Fibroblast of skin of left biceps (primary cell): ENCODE results near the gene ADRB1.

Source experiments
- DNase-seq, 2 experiments: peaks; one replicate each; pipeline ENCODE4 v3.0.0-alpha.2; 2013; ENCODE audit warnings: low read depth in 2 of 2

ADRB1 gene

DNA sequence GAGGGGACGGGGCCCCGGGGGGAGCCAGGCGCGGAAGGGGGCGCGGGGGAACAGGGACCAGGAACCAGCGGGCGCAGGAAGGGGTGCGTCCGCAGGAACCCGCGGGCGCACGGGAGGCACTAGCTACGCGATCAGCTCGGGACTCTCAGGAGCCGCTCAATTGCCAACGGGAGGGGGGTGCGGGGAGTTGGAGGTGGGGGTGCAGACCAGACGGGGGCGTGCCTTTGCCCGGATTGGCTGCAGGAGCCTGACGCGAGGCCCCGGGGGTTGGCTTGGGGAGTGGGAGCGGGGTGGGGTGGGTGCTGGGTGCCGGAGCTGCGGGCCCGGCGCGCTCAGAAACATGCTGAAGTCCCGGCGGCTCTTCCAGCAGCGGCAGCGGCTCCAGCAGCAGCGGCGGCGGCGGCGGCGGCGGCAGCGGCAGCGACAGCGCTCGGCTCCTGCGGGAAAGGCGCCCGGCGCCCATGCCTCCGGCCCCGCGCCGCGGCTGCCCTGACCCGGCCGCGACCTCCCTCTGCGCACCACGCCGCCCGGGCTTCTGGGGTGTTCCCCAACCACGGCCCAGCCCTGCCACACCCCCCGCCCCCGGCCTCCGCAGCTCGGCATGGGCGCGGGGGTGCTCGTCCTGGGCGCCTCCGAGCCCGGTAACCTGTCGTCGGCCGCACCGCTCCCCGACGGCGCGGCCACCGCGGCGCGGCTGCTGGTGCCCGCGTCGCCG lies at the start of gene ADRB1:
ADRB1 (plus strand) TSS at position 335 of the 715 bp plus-strand sequence; CDS start at position 602, 267 bp downstream.
- DNase-seq, result no peak

DNA sequence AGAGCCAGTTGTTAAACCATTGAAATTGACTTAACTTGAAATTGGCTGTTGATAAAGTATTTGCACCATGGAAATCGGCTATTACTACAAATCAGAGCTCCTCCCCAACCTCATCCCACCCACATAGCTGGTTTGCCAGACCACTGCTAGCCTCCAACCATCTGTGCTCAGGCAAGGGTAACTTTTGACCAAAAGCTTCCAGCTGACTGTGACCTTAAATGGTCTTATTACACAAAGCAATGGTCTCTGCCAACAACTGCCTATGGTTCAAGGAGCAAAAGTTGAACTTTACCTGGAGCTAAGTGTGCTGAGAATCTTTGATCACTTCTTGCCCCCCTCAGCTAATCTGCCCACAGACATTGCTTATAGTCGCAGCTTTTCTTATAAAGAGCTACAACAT lies 48.5 kb upstream of the ADRB1 start:
- no peak for DNase-seq

DNA sequence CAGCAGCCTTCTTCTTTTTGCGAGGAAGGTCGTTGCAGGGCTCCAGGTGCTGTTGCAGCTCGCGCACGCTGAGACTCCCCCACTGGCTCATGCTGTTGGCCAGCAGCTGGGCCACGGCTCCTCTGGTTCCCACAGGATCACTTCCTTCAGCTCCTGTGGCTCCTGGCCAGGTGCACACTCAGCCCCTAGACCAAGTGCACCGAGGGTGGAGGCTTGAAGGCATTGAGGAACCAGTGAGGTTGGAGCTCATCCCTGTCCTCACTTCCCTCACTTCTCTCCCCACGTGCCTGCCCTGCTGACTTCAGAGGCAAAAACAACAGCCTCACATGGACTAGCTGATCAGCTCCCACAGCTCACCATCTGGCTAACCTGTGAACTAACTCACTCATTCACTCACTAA lies 46.2 kb upstream of the ADRB1 start:
- DNase-seq, result no peak

DNA sequence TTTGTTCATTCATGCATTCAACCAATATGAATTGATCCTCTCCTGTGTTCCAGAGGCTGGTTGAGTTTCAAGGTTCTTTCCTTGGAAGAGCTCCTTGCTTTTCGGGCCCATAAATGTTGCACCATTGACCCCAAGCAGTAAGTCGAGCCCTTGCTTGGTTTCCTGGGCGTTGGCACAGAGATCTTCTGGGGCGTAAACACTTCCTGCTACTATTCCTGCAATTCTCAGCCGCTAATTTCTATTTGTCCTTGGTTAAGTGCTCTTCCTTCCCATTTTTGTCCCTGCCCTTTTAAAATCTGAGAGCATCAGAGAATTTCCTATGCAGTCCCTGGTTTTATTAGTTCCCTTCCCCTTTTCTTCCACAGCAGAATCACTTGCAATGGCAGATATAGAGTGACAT lies 44.1 kb upstream of the ADRB1 start:
- no peak for DNase-seq

- DNase-seq, result no peak
Observed at GRCh38 chr10:114000457-114001010, 43.1 kb upstream of the ADRB1 start.

DNA sequence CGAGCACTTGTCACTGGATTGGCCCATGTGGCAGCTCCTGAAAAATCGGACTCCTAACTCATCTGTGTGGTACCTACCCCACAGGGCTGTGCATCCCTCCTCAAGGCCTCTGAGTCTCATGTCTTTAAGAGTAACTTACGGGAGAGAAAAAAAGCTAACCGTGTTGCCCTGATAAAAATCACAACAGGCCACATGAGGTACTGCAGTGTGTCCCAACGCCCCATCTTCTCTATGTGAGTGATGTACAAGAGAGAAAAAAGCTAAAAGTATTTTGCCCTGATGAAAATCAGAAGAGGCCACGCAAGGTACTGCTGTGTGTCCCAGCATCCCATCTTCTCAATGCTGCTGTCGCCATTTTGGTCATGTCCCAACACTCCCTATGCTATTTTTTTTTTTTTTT lies 41.2 kb upstream of the ADRB1 start:
- no peak for DNase-seq

- DNase-seq, result no peak
Observed at GRCh38 chr10:114003161-114003941, 40.3 kb upstream of the ADRB1 start.

- no peak for DNase-seq
Observed at GRCh38 chr10:114009281-114009996, 34.2 kb upstream of the ADRB1 start.

DNA sequence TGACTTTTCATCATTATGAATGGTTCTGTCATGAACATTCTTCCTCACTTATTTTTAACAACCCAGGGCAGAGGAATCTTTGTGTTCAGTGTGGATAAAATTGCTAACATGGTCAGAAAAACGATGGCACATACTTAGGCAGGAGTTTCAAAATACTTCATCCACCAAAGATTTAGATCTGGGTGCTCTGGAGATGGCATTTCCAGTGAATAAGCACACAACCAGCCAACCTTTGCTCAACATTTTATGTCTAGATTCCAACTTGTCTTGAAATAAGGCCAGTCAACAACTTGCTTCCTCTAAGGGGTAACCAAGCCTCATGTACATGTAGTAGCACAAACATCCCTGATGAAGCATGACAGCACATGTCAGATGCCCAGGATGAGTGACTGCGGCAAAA lies 33.4 kb upstream of the ADRB1 start:
- DNase-seq, result no peak

DNA sequence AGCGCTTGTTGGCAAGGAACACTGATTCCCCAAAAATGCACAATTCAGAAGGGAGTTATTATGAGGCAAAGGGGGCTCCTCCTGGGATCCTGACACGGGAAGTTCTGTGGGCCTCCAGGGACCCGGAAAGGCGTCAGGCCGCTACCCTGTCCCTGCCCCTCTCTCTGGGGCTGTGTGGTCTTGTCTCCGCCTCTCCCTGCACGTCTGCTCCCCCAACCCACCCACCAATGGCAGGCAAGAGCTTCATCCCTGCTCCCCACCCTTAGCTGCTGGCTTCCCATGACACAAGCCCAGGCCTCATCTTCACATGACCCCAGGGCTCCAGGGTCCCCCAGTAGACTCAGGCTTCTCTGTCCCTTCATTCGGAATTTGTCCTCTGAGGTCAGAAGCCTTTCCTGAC lies 31.0 kb upstream of the ADRB1 start:
- DNase-seq, result no peak

GRCh38 chr10:114015708-114016107 lies 28.0 kb upstream of the ADRB1 start:
- no peak for DNase-seq

DNA sequence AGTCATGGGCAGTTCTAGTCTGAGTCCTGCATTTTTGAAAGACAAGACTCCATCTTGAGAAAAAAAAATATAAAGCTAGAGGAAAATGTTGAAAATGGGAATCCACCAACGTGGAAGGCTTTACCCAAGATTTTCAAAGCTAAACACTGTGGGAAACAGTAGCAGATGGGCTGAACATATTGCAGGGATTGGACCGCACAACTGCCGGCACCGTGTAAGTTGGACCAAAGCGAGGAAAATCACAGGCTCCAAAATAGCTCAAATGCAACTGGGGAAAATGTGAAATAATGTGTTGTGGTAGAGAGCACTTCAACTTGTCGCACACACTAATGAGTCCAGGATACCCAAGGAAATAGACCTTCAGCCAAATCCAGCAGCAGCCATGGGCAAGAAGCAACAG lies 26.4 kb upstream of the ADRB1 start:
- no peak for DNase-seq

- DNase-seq, result no peak
Observed at GRCh38 chr10:114017873-114018272, 25.8 kb upstream of the ADRB1 start.

- DNase-seq, result no peak
Observed at GRCh38 chr10:114019226-114019625, 24.4 kb upstream of the ADRB1 start.

GRCh38 chr10:114021154-114021553 lies 22.5 kb upstream of the ADRB1 start:
- DNase-seq, result no peak

DNA sequence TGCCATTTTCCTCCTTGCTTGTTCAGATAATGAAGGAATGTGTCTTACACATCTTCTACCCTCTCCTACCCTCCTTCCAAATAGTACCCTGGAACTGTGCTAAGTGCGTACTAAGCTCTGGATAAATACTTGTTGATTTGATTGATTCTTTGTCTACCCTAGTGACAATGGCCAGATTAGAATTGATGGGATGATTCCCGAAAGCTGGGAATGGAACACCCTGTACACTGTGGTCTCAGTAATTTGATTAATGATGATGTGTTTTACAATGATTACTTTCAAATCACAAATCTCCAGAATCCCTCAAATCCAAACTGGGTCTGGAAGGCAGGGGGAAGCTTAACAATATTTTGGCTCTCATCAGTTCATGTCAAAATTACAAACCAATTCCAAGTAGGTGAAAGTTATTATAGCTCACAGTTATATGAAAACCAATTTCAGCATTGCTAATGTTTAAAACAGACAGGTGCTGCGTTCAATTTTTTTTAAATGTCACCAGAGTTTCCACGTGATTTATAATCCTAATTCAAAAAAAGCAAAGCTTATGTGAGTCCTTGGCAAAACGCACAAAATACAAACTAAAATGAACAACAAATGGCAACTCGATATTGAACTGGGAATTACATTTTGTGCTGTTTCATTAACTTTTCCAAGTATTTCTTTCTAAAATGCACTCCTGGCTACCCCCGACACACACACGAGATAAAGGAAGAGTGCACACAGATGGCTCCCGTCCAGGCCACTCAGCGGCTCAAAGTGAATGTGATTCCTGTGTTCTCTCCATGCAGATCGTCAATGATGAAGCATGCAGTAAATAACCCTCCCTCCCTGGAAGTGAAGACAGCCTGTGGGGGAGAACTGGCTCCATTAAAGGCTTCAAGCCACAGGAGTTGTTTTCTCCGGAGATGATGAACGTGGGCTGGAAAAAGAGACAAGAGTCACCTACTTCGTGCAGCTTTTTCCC lies 21.7 kb upstream of the ADRB1 start:
- DNase-seq, result peak; percentile 53 to 55

- DNase-seq, result peak; percentile 31 to 33
Observed at GRCh38 chr10:114022766-114023597, 20.7 kb upstream of the ADRB1 start.

DNA sequence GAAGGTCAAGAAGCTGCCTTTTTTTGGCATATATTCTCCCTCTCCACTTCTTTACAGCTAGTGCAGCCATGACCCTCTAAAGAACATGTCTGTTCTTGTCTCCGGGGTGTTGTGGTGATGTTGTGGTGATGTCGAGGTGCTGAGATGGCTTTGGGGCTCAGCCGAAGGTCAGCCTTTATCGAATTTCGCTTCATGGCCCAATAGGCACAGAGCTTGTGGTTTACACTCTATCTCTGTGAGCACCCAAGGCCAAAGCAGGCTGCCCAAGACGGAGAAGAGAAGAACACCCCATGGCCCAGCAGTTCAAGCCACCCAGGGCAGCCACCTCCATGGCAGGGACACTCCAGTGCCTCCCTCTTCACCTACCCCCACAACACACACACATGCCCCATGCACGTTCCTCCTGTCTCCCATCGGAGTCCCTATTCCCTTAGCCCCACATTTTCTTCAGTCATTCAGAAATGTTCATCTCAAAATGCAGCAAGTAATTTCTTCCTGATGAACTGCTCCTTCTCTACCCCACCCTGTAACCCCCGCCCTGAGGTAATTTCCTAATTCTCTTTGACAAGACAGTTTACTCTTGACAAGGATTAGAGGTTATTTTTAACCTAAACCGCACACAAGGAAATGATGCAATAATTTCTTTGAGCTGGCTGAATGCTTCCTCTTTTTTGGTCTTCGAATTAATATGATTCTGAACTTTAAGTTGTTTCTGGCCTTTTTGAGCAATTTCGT lies 18.6 kb upstream of the ADRB1 start:
- DNase-seq, result peak; percentile 15

DNA sequence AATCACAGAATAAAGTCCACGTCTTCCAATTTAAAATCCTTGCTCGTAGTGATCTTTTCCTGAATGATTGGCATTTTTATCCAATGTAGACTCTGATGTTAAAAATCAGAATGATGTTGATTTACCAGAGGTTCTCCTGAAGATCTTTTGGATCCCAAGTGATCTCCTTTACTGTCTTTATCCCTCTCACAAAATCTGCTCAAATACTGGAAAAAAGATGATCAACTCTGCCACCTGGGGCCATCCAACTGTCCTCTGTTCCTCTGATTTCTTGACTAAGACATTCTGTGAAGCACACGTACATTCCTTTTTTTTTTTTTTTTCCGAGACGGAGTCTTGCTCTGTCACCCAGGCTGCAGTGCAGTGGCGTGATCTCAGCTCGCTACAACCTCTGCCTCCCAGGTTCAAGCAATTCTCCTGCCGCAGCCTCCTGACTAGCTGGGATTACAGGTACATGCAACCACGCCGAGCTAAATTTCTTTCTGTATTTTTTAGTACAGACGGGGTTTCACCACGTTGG lies 18.0 kb upstream of the ADRB1 start:
- DNase-seq, result no peak
